ENCODE results near the gene AHSP. TPM values are rescaled to one million over a fixed set of nuclear protein-coding genes. Genes with fewer than 3 reads are reported as not detected.
"Not testable (repeated sequence)": the region's sequence is repeated elsewhere in the genome, so short reads cannot be mapped to it uniquely, and the experiment has no call there.

The AHSP gene
- total RNA-seq, 1 donor from 2014 or later, result not detected

- intact Hi-C loops (cut with DNase I); DNase-seq (ENCODE audit: missing footprints); ATAC-seq: not testable (repeated sequence)
These were observed 46.5 kb downstream of the AHSP start for GRCh38 chr16:31574159-31574558.

DNA sequence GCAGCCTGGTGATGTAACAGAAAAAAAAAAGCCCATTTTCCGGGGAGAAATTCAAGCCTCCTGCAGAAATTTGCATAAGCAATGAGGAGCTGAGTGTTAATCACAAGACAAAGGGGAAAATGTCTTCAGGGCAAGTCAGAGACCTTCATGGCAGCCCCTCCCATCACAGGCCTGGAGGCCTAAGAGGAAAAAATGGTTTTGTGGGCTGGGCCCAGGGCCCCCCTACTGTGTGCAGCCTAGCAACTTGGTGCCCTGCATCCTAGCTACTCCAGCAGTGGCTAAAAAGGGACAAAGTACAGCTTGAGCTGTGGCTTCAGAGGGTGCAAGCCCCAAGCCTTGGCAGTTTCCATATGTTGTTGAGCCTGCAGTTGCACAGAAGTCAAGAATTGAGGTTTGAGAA is 49.7 kb downstream of the AHSP start:
- intact Hi-C loops (cut with DNase I), result no loop called here
- ATAC-seq (no peak), DNase-seq (ENCODE audit: missing footprints) (no peak)

Other genes starting within 250 kb of the AHSP start
- gene ITGAX, start 172.7 kb upstream of the AHSP start, total RNA-seq, result 2.2 TPM
- gene ITGAD, start 134.6 kb upstream of the AHSP start, total RNA-seq, result 0.11 TPM
- 1,434 TPM for gene COX6A2, start 99.5 kb upstream of the AHSP start, total RNA-seq
- 1.8 TPM for gene ZNF843, start 85.1 kb upstream of the AHSP start, total RNA-seq
- 5.5 TPM for gene ARMC5, start 68.4 kb upstream of the AHSP start, total RNA-seq
- gene TGFB1I1, start 55.7 kb upstream of the AHSP start, total RNA-seq, result 19.9 TPM
- not detected for gene SLC5A2, start 44.8 kb upstream of the AHSP start, total RNA-seq
- 19.9 TPM for gene RUSF1, start 19.5 kb upstream of the AHSP start, total RNA-seq

All from Right ventricle myocardium inferior (tissue), 1 donor.